Liver (tissue), 9 donors: ENCODE measurements around the gene PTCH2. TPM values are rescaled to one million over a fixed set of nuclear protein-coding genes. Genes with fewer than 3 reads are reported as not detected.

Experiments
- DNase-seq: peaks from one replicate; pipeline ENCODE4 v3.0.0-alpha.2; 2017; ENCODE audit warnings: low spot score
- H3K27ac ChIP-seq, 2 donors: one replicate each; pipeline ENCODE4 v1.7.0; 2013; ENCODE audit warnings: inconsistent platforms in 2 of 2, low read length in 2 of 2, control low read depth in 1 of 2, low read depth in 1 of 2, mild to moderate bottlenecking in 1 of 2
- H3K27me3 ChIP-seq, 4 donors: one replicate each; pipeline versions ENCODE4 v1.6.1 to v1.7.0; 2013; ENCODE audit warnings: low read length in 3 of 4, inconsistent platforms in 1 of 4, mild to moderate bottlenecking in 1 of 4, moderate library complexity in 1 of 4; ENCODE audit not compliant: control insufficient read depth in 4 of 4, insufficient read depth in 4 of 4
- H3K36me3 ChIP-seq, 4 donors: one replicate each; pipeline versions ENCODE4 v1.6.1 to v1.7.0; 2013; ENCODE audit warnings: low read length in 3 of 4, mild to moderate bottlenecking in 3 of 4, low read depth in 1 of 4, moderate library complexity in 1 of 4; ENCODE audit not compliant: control insufficient read depth in 4 of 4, insufficient read depth in 3 of 4
- H3K4me1 ChIP-seq, 4 donors: one replicate each; pipeline versions ENCODE4 v1.6.1 to v1.7.0; 2013; ENCODE audit warnings: low read length in 3 of 4, mild to moderate bottlenecking in 3 of 4, moderate library complexity in 1 of 4; ENCODE audit not compliant: control insufficient read depth in 4 of 4, insufficient read depth in 4 of 4
- H3K4me3 ChIP-seq, 3 donors: one replicate each; pipeline versions ENCODE4 v1.6.1 to v1.7.0; 2013; ENCODE audit warnings: low read length in 3 of 3, control low read depth in 1 of 3, low read depth in 1 of 3, mild to moderate bottlenecking in 1 of 3
- H3K9ac ChIP-seq, 2 donors: one replicate each; pipeline ENCODE4 v1.7.0; 2013; ENCODE audit warnings: low read length in 2 of 2, mild to moderate bottlenecking in 2 of 2, moderate library complexity in 2 of 2, control low read depth in 1 of 2, low read depth in 1 of 2
- H3K9me3 ChIP-seq, 4 donors: one replicate each; pipeline versions ENCODE4 v1.6.1 to v1.7.0; 2013; ENCODE audit warnings: low read length in 3 of 4; ENCODE audit not compliant: control insufficient read depth in 4 of 4
- EGR1 ChIP-seq, 2 donors: IDR thresholded peaks; 2 replicates each; pipeline ENCODE4 v1.6.1; 2016 to 2018; ENCODE audit warnings: antibody characterized with exemption in 2 of 2, low read depth in 2 of 2
- FOXA1 ChIP-seq: IDR thresholded peaks from 2 replicates; pipeline ENCODE4 v1.6.1; 2016; ENCODE audit warnings: antibody characterized with exemption
- FOXA2 ChIP-seq: IDR thresholded peaks from 2 replicates; pipeline ENCODE4 v1.6.1; 2016; ENCODE audit warnings: antibody characterized with exemption
- GABPA ChIP-seq, 2 donors: IDR thresholded peaks in 1 of 2; conservative IDR thresholded peaks in 1 of 2; 2 replicates each; pipeline ENCODE4 v1.6.1; 2016; ENCODE audit warnings: antibody characterized with exemption in 2 of 2, mild to moderate bottlenecking in 1 of 2, moderate library complexity in 1 of 2
- HNF4A ChIP-seq, 2 donors: conservative IDR thresholded peaks; 2 replicates each; pipeline ENCODE4 v1.6.1; 2016; ENCODE audit warnings: antibody characterized with exemption in 2 of 2, mild to moderate bottlenecking in 2 of 2
- HNF4G ChIP-seq: IDR thresholded peaks from 2 replicates; pipeline ENCODE4 v1.6.1; 2016; ENCODE audit warnings: antibody characterized with exemption
- JUND ChIP-seq, 2 donors: IDR thresholded peaks; 2 replicates each; pipeline ENCODE4 v1.6.1; 2016; ENCODE audit warnings: antibody characterized with exemption in 2 of 2
- NR2F2 ChIP-seq: IDR thresholded peaks from 2 replicates; pipeline ENCODE4 v1.6.1; 2016; ENCODE audit warnings: antibody characterized with exemption
- RAD21 ChIP-seq, 2 donors: IDR thresholded peaks; 2 replicates each; pipeline ENCODE4 v1.6.1; 2016; ENCODE audit warnings: antibody characterized with exemption in 2 of 2, mild to moderate bottlenecking in 2 of 2
- RXRA ChIP-seq, 2 donors: IDR thresholded peaks; 2 replicates each; pipeline ENCODE4 v1.6.1; 2017 to 2018; ENCODE audit warnings: antibody characterized with exemption in 2 of 2, mild to moderate bottlenecking in 1 of 2
- SP1 ChIP-seq: IDR thresholded peaks from 2 replicates; pipeline ENCODE4 v1.6.1; 2018; ENCODE audit warnings: antibody characterized with exemption, mild to moderate bottlenecking
- TAF1 ChIP-seq: conservative IDR thresholded peaks from 2 replicates; pipeline ENCODE4 v1.6.1; 2016; ENCODE audit warnings: antibody characterized with exemption, mild to moderate bottlenecking
- YY1 ChIP-seq: IDR thresholded peaks from 2 replicates; pipeline ENCODE4 v1.6.1; 2016; ENCODE audit warnings: antibody characterized with exemption, mild to moderate bottlenecking
- WGBS: extraction: QIAGEN DNeasy Blood & Tissue Kit; methylation state at CpG from one replicate; pipeline ENCODE4 v1.1.7; 2013; 5-methylcytosine and 5-hydroxymethylcytosine counted together
- polyA plus RNA-seq, 2 donors: library from polyadenylated mRNA; stranded (reverse) in 1 of 2; unstranded in 1 of 2; fragments of 200-250 nt in 1 of 2; fragments of >200 nt in 1 of 2; fragmentation: Nextera tagmentation in 1 of 2; extraction: Ambion mirVana in 1 of 2; gene quantifications; one replicate each; pipeline versions ENCODE4 v1.2.1 to v1.2.3, GENCODE V29; 2013 to 2015
- total RNA-seq, 2 donors: library from RNA; depleted of rRNA; stranded (reverse); fragments of >200 nt; gene quantifications; one replicate each; pipeline ENCODE4 v1.2.3, GENCODE V29; 2014
- TF ChIP-seq, protein P1 (sequence below): IDR thresholded peaks from 2 replicates; pipeline ENCODE4 v1.6.1; 2016; ENCODE audit warnings: antibody characterized with exemption
- TF ChIP-seq, protein P2 (sequence below): IDR thresholded peaks from 2 replicates; pipeline ENCODE4 v1.6.1; 2016; ENCODE audit warnings: antibody characterized with exemption
- TF ChIP-seq, protein P3 (sequence below): IDR thresholded peaks from 2 replicates; pipeline ENCODE4 v1.6.1; 2016; ENCODE audit warnings: antibody characterized with exemption
- TF ChIP-seq, protein P4 (sequence below): fragments of 150-350 bp; IDR thresholded peaks from 2 replicates; pipeline ENCODE4 v1.5.1; 2017; ENCODE audit warnings: improper control_type of control experiment, low read depth, low read length; ENCODE audit not compliant: missing input control
- donor health status: healthy.
- donor health status: healthy.
- donor health status: healthy.
- donor health status: healthy.
- donor health status: healthy.

PTCH2 gene
- total and polyA plus RNA-seq, 4 donors: 0.14 to 0.24 (median 0.16) TPM

DNA sequence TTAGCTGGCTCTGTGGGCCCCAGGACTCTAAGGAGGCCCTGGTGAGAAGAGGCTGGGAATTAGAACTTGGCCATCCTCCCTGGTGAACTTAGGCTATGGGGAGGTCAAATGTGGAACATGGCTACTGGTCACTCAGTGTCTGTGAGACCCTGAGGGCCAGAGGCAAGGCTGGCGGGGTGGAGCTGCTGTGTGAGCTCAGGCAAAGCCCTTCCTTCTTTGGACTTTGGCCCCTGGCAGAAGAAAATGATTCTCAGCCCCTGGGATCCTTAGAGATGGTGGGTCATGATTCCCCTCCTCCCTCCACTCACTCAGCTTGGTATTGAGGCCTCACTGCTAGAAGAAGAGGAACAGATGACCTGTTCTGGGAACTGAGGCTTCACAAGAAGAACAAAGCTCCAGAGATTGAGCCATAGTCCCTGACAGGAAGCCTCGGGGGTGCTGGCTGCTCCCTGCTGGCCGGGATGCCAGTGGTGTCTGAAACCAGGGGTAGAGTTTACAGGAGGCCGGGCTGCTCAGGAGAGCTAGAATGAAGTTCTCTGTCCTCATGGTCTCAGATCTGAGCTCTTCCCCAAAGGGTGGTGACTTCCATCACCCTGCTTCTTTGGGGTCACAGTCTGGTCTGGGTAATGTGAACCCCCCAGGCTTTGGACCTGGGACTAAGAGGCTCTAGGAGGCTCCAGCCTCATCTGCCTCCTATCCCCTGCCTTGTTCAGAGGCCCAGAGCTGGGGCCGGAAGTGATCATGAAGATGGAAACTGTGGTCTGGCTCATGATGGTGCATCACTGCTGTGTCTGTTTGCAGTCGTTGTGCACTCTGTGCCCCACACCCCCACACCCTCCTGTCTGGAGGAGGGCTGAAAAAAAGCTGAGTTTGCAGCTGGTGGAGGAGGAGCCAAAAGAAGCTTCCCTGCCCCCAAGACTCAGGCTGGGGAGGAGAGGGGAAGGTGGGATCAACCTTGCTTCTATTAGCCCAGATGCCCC, 33.8 kb downstream of the PTCH2 start:
- no peaks in the 10 kb centered on the region for H3K27me3 ChIP-seq
- H3K9ac ChIP-seq: peak overlapping the region; percentile 7 to 37
- TF ChIP-seq SP1 (peak; percentile 11), TAF1 (no peak), HNF4A (conservative IDR thresholded peaks at IDR 0.05) (peak in 1 of 2 donors; percentile 39)
- no peaks in the 10 kb centered on the region for H3K9me3 ChIP-seq
- H3K36me3 ChIP-seq: peaks cover 0 to 3% (median 3%) of the 10 kb centered on the region in 4 donors
- peak overlapping the region; percentile 95 to 98 for H3K27ac ChIP-seq
- 62% methylated on average over 6 of the region's 6 CpGs for WGBS
- no peak overlapping the region for H3K4me3 ChIP-seq
- peaks cover 19 to 58% (median 46%) of the 10 kb centered on the region in 4 donors for H3K4me1 ChIP-seq
- DNase-seq: no peak

DNA sequence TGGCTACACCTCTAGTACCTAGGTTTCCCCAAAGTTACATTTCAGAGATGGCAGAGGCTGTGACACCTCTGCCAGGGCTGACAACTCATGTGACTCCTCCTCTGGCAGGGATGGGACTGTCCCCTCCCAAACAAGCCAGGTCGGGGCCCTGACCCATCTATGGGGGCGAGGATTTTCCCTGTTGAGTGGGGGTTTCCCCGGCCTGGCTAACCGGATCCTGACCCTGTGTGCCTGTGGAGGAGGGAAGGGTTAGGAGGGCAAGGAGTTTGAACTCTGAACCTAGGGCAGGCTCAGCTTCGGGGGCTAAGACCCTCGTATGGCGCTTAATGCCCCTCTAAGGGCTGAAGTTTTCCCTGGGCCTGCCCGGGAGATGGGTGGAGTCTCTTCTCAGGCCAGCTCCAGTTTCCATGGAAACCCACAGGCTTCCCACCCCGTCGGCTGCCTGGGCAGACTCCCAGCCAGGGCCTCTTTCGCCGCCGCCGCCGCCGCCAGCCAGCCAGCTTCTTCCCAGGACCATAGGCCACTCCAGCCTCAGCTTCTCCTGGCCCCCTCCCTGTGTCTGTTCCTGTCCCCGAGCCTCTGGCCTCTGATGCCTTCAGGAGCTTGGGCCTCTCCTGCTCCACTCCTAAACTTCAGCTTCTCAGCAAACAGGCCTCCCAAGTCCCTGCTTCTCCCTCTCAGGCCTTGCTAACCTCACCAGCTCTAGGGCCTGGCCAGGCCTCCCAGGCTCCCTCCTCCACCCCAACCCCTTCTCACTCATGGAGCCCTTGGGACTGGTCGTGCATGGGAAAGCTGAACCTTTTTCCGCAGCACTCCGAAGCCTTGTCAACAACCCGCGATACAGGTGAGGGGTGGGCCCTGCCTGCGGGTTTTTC, 34.8 kb downstream of the PTCH2 start, which contains the start of gene BTBD19:
TSS of gene BTBD19 (plus strand) at position 461 of the 875 bp plus-strand sequence. CDS start at position 759, 298 bp downstream.
- Histone ChIP-seq H3K27ac (peak within 1 kb of the TSS; percentile 95 to 98), H3K4me3 (no peak within 1 kb of the TSS), H3K9ac (peak within 1 kb of the TSS; percentile 51 to 53), H3K9me3 (no peaks in the 10 kb centered on the region), H3K36me3 (peaks cover 0 to 8% (median 5%) of the 10 kb centered on the region in 4 donors), H3K4me1 (peaks cover 19 to 54% (median 43%) of the 10 kb centered on the region in 4 donors), H3K27me3 (no peaks in the 10 kb centered on the region)
- 27% methylated on average over 23 of the region's 23 CpGs for whole genome bisulfite sequencing
- DNase-seq: peak; percentile 79
- TF ChIP-seq HNF4A (conservative IDR thresholded peaks at IDR 0.05): peak in 1 of 2 donors; percentile 67
- TF ChIP-seq EGR1 (IDR thresholded peaks at IDR 0.05; ENCODE audit: low read depth in 2 of 2): peak in 1 of 2 donors; percentile 3
- peak; percentile 6 for TF ChIP-seq SP1
- peak; percentile 88 for TF ChIP-seq NR2F2
- no peak for TF ChIP-seq TAF1
- TF ChIP-seq, protein P1, sequence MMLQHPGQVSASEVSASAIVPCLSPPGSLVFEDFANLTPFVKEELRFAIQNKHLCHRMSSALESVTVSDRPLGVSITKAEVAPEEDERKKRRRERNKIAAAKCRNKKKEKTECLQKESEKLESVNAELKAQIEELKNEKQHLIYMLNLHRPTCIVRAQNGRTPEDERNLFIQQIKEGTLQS: no peak
- TF ChIP-seq RXRA (IDR thresholded peaks at IDR 0.05): peak in 1 of 2 donors; percentile 72

DNA sequence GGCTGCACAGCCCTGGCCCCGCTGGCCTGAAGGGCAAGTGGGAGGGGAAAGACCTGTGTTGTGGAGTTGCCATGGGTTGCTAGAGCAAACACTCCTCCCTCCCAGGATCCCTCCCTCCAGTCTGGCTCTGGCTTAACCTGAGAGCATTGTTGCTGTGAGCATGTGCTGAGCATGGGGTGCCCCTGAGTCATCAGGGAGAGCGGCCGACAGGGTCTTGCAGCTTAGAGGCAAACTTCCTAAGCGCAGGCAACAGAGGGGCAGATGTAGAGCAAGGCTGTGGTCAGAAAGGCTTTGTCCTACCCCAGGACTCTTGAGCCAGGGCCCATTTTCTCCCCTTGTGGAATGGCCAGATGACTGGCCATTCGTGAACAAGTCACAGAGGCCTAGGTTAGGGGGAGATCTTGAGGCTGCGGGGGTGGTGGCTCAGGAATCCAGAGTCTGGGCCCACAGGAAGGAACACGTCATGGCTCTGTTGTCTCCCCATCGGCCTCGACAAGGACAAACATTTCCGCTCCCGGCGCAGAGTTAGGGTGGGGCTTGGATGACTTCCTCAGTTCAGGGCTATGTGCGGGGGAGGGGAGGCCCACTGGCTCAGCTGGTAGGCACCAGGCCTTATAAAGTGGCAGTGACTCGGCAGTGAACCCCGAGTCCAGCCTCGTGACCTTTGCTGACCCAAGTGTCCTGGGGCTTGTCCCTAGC, 35.5 kb downstream of the PTCH2 start:
- Histone ChIP-seq H3K9me3 (no peaks in the 10 kb centered on the region), H3K9ac (peak overlapping the region; percentile 51 to 53), H3K27me3 (no peaks in the 10 kb centered on the region), H3K4me1 (peaks cover 15 to 46% (median 37%) of the 10 kb centered on the region in 4 donors), H3K27ac (peak overlapping the region; percentile 95 to 98), H3K4me3 (no peak overlapping the region), H3K36me3 (peaks cover 0 to 8% (median 7%) of the 10 kb centered on the region in 4 donors)
- peak; percentile 85 for DNase-seq
- 3% methylated on average over 16 of the region's 16 CpGs for WGBS
- TF ChIP-seq RXRA (IDR thresholded peaks at IDR 0.05): peak; percentile 62 to 93
- no peak for TF ChIP-seq FOXA2
- TF ChIP-seq, protein P2, sequence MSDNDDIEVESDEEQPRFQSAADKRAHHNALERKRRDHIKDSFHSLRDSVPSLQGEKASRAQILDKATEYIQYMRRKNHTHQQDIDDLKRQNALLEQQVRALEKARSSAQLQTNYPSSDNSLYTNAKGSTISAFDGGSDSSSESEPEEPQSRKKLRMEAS: peak; percentile 97
- TF ChIP-seq NR2F2: peak; percentile 87
- TF ChIP-seq TAF1: peak; percentile 4
- peak; percentile 91 for TF ChIP-seq YY1
- TF ChIP-seq, protein P1: peak; percentile 74
- TF ChIP-seq HNF4A (conservative IDR thresholded peaks at IDR 0.05): peak in 1 of 2 donors; percentile 83
- TF ChIP-seq, protein P3, sequence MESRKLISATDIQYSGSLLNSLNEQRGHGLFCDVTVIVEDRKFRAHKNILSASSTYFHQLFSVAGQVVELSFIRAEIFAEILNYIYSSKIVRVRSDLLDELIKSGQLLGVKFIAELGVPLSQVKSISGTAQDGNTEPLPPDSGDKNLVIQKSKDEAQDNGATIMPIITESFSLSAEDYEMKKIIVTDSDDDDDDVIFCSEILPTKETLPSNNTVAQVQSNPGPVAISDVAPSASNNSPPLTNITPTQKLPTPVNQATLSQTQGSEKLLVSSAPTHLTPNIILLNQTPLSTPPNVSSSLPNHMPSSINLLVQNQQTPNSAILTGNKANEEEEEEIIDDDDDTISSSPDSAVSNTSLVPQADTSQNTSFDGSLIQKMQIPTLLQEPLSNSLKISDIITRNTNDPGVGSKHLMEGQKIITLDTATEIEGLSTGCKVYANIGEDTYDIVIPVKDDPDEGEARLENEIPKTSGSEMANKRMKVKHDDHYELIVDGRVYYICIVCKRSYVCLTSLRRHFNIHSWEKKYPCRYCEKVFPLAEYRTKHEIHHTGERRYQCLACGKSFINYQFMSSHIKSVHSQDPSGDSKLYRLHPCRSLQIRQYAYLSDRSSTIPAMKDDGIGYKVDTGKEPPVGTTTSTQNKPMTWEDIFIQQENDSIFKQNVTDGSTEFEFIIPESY: peak; percentile 47
- TF ChIP-seq HNF4G: no peak
- peak; percentile 90 to 93 for TF ChIP-seq JUND (IDR thresholded peaks at IDR 0.05)
- TF ChIP-seq RAD21 (IDR thresholded peaks at IDR 0.05): peak in 1 of 2 donors; percentile 32
- TF ChIP-seq GABPA (IDR thresholded peaks at IDR 0.05 in 1 of 2, conservative IDR thresholded peaks at IDR 0.05 in 1 of 2): peak in 1 of 2 donors; percentile 59
- peak; percentile 80 for TF ChIP-seq SP1
- TF ChIP-seq FOXA1: no peak
- TF ChIP-seq, protein P4, sequence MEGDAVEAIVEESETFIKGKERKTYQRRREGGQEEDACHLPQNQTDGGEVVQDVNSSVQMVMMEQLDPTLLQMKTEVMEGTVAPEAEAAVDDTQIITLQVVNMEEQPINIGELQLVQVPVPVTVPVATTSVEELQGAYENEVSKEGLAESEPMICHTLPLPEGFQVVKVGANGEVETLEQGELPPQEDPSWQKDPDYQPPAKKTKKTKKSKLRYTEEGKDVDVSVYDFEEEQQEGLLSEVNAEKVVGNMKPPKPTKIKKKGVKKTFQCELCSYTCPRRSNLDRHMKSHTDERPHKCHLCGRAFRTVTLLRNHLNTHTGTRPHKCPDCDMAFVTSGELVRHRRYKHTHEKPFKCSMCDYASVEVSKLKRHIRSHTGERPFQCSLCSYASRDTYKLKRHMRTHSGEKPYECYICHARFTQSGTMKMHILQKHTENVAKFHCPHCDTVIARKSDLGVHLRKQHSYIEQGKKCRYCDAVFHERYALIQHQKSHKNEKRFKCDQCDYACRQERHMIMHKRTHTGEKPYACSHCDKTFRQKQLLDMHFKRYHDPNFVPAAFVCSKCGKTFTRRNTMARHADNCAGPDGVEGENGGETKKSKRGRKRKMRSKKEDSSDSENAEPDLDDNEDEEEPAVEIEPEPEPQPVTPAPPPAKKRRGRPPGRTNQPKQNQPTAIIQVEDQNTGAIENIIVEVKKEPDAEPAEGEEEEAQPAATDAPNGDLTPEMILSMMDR: no peak
- peak; percentile 46 to 79 for TF ChIP-seq EGR1 (IDR thresholded peaks at IDR 0.05; ENCODE audit: low read depth in 2 of 2)
